ENCODE results near the gene APC. TPM values are rescaled to one million over a fixed set of nuclear protein-coding genes. Genes with fewer than 3 reads are reported as not detected.

The APC gene
- total RNA-seq, 1 donor from 2014 or later, result 53.9 TPM

DNA sequence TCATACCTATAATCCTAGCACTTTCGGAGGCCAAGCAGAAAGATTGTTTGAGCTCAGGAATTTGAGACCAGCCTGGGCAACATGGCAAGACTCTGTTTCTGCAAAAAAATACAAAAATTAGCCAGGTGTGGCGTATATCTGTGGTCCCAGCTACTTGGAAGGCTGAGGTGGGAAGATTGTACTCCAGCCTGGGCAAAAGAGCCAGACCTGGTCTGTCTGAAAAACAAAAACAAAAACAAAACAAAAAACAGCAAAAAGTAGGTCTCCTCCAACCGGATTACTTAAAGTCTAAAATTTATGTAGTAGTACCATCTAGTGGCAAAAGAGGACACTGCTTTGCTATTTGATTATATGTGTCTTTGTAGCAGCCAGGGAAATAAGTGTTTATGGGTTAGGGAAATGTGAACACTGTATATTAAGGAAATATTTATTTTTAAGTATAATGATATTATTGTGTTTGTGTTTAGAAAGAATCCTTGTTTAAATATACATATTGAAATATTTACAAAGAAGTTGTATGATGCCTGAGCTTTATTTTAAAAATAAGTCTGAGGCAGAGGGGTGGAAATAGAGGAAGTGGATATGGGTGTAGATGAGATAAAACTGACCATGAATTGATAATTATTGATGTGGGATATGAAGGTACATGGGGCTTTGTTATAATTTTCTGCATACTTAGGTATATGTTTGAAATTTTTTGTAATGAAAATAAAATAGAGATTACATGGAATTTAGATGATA is 20.0 kb downstream of the APC start:
- peaks cover 17% of the 10 kb centered on the region for H4K20me1 ChIP-seq (ENCODE audit: insufficient read depth, low read length)
- peak overlapping the region; percentile 31 for H3K9ac ChIP-seq (ENCODE audit: low read length)
- no peak overlapping the region for H3K27ac ChIP-seq (ENCODE audit: low read depth, low read length)
- H3K36me3 Mint-ChIP-seq (ENCODE audit: low read depth, unreplicated experiment), result no peaks in the 10 kb centered on the region
- H3K36me3 ChIP-seq (ENCODE audit: insufficient read depth, low read length), result peaks cover 12% of the 10 kb centered on the region
- peak; percentile 39 for DNase-seq (ENCODE audit: low read depth)
- no peaks in the 10 kb centered on the region for H3K27me3 Mint-ChIP-seq (ENCODE audit: low read depth, unreplicated experiment)
- H3K4me1 Mint-ChIP-seq (ENCODE audit: low read depth, unreplicated experiment), result peaks cover 7% of the 10 kb centered on the region
- TF ChIP-seq EZH2 (IDR thresholded peaks at IDR 0.05; ENCODE audit: insufficient read depth, low read length), result no peak
- TF ChIP-seq, protein P1, sequence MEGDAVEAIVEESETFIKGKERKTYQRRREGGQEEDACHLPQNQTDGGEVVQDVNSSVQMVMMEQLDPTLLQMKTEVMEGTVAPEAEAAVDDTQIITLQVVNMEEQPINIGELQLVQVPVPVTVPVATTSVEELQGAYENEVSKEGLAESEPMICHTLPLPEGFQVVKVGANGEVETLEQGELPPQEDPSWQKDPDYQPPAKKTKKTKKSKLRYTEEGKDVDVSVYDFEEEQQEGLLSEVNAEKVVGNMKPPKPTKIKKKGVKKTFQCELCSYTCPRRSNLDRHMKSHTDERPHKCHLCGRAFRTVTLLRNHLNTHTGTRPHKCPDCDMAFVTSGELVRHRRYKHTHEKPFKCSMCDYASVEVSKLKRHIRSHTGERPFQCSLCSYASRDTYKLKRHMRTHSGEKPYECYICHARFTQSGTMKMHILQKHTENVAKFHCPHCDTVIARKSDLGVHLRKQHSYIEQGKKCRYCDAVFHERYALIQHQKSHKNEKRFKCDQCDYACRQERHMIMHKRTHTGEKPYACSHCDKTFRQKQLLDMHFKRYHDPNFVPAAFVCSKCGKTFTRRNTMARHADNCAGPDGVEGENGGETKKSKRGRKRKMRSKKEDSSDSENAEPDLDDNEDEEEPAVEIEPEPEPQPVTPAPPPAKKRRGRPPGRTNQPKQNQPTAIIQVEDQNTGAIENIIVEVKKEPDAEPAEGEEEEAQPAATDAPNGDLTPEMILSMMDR (IDR thresholded peaks at IDR 0.05; ENCODE audit: insufficient read depth, low read depth, low read length), result peak; percentile 87
- peaks cover 11% of the 10 kb centered on the region for H3K79me2 ChIP-seq (ENCODE audit: insufficient read depth, low read length)
- H3K9me3 Mint-ChIP-seq (ENCODE audit: unreplicated experiment), result no peaks in the 10 kb centered on the region
- peaks cover 9% of the 10 kb centered on the region for H3K4me1 ChIP-seq (ENCODE audit: insufficient read depth, low read length)
- H2AFZ ChIP-seq (ENCODE audit: low read depth, low read length), result no peak overlapping the region
- no peak overlapping the region for H3K4me2 ChIP-seq (ENCODE audit: low read length)
- H3K9me3 ChIP-seq (ENCODE audit: insufficient read depth, low read depth, low read length), result no peaks in the 10 kb centered on the region
- no peak overlapping the region for H3K4me3 Mint-ChIP-seq (ENCODE audit: unreplicated experiment)
- H3K27me3 ChIP-seq (ENCODE audit: insufficient read depth, low read length), result no peaks in the 10 kb centered on the region
- no peak overlapping the region for H3K27ac Mint-ChIP-seq (ENCODE audit: unreplicated experiment)
- FAIRE-seq, result no peak
- H3K4me3 ChIP-seq (ENCODE audit: insufficient read depth, low read depth, low read length), result no peak overlapping the region

DNA sequence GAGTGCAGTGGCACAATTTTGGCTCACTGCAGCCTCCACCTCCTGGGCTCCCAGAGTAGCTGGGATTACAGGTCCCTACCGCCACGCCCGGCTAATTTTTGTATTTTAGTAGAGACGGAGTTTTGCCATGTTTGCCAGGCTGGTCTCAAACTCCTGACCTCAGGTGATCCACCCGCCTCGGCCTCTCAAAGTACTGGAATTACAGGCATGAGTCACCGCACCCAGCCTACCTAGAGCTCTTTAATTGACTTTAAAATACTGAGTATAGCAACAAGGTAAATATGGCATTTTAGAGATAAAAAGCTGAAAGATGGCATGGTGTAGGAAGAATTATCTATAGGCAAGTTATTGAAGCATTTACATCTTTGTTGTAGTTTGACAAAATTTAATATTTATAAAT is 21.0 kb downstream of the APC start:
- Histone ChIP-seq H3K9ac (ENCODE audit: low read length) (no peak overlapping the region), H4K20me1 (ENCODE audit: insufficient read depth, low read length) (peaks cover 8% of the 10 kb centered on the region), H3K4me1 (ENCODE audit: insufficient read depth, low read length) (peaks cover 9% of the 10 kb centered on the region), H3K79me2 (ENCODE audit: insufficient read depth, low read length) (peaks cover 1% of the 10 kb centered on the region), H3K27me3 (ENCODE audit: insufficient read depth, low read length) (no peaks in the 10 kb centered on the region), H2AFZ (ENCODE audit: low read depth, low read length) (no peak overlapping the region), H3K36me3 (ENCODE audit: insufficient read depth, low read length) (peaks cover 12% of the 10 kb centered on the region), H3K4me2 (ENCODE audit: low read length) (no peak overlapping the region), H3K9me3 (ENCODE audit: insufficient read depth, low read depth, low read length) (no peaks in the 10 kb centered on the region), H3K4me3 (ENCODE audit: insufficient read depth, low read depth, low read length) (no peak overlapping the region), H3K27ac (ENCODE audit: low read depth, low read length) (no peak overlapping the region)
- H3K4me1 Mint-ChIP-seq (ENCODE audit: low read depth, unreplicated experiment), result peaks cover 7% of the 10 kb centered on the region
- DNase-seq (ENCODE audit: low read depth) (no peak), FAIRE-seq (no peak)
- no peaks in the 10 kb centered on the region for H3K27me3 Mint-ChIP-seq (ENCODE audit: low read depth, unreplicated experiment)
- TF ChIP-seq, protein P1 (IDR thresholded peaks at IDR 0.05; ENCODE audit: insufficient read depth, low read depth, low read length), result no peak
- H3K9me3 Mint-ChIP-seq (ENCODE audit: unreplicated experiment), result no peaks in the 10 kb centered on the region
- no peak overlapping the region for H3K27ac Mint-ChIP-seq (ENCODE audit: unreplicated experiment)
- no peak overlapping the region for H3K4me3 Mint-ChIP-seq (ENCODE audit: unreplicated experiment)
- no peaks in the 10 kb centered on the region for H3K36me3 Mint-ChIP-seq (ENCODE audit: low read depth, unreplicated experiment)

DNA sequence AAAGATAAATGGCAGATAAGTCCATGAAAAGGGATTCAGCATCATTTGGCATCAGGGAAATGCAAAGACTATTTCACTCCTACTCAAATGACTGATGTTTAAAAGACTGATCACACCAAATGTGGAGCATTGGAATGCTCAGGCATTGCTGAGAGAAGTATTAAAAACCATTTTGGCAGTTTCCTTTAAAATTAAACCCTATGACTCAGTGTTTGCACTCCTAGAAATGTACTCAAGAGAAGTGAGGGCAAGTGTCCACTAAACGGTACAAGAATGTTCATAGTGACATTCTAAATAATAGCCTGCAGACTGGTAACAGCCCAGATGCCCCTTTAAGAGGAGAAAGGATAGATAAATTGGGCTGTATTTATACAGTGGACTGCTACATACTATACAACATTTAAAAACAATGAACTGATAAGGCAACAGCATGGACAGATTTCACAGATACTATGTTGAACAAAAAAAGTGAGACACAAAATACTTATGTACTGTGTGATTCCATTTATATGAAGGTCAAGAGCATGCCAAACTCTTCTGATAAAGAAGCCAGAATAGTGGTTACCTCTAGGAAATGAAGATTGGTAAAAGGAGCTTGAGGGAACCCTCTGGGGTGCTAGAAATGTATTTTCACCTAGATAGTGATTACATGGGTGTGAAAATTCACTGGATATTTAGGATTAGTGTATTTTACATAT is 24.6 kb downstream of the APC start:
- Histone ChIP-seq H4K20me1 (ENCODE audit: insufficient read depth, low read length) (no peaks in the 10 kb centered on the region), H3K27me3 (ENCODE audit: insufficient read depth, low read length) (no peaks in the 10 kb centered on the region), H3K9me3 (ENCODE audit: insufficient read depth, low read depth, low read length) (no peaks in the 10 kb centered on the region), H3K79me2 (ENCODE audit: insufficient read depth, low read length) (no peaks in the 10 kb centered on the region), H3K27ac (ENCODE audit: low read depth, low read length) (no peak overlapping the region), H3K4me3 (ENCODE audit: insufficient read depth, low read depth, low read length) (no peak overlapping the region), H2AFZ (ENCODE audit: low read depth, low read length) (no peak overlapping the region), H3K4me1 (ENCODE audit: insufficient read depth, low read length) (peaks cover 9% of the 10 kb centered on the region), H3K4me2 (ENCODE audit: low read length) (no peak overlapping the region), H3K9ac (ENCODE audit: low read length) (no peak overlapping the region), H3K36me3 (ENCODE audit: insufficient read depth, low read length) (peaks cover 11% of the 10 kb centered on the region)
- peak; percentile 63 for DNase-seq (ENCODE audit: low read depth)
- H3K27me3 Mint-ChIP-seq (ENCODE audit: low read depth, unreplicated experiment), result no peaks in the 10 kb centered on the region
- no peaks in the 10 kb centered on the region for H3K36me3 Mint-ChIP-seq (ENCODE audit: low read depth, unreplicated experiment)
- TF ChIP-seq, protein P1 (IDR thresholded peaks at IDR 0.05; ENCODE audit: insufficient read depth, low read depth, low read length), result no peak
- no peak for TF ChIP-seq EZH2 (IDR thresholded peaks at IDR 0.05; ENCODE audit: insufficient read depth, low read length)
- no peak overlapping the region for H3K27ac Mint-ChIP-seq (ENCODE audit: unreplicated experiment)
- H3K4me1 Mint-ChIP-seq (ENCODE audit: low read depth, unreplicated experiment), result peaks cover 7% of the 10 kb centered on the region
- H3K9me3 Mint-ChIP-seq (ENCODE audit: unreplicated experiment), result no peaks in the 10 kb centered on the region
- no peak overlapping the region for H3K4me3 Mint-ChIP-seq (ENCODE audit: unreplicated experiment)
- FAIRE-seq, result peak; percentile 66

All from astrocyte (in vitro differentiated cells and primary cell).